NCI-H2171 (cell line): ENCODE data around the gene OPALIN.
"Not testable (repeated sequence)": the region's sequence is repeated elsewhere in the genome, so short reads cannot be mapped to it uniquely, and the experiment has no call there.

Experiments used
- DNase-seq: peaks from one replicate; lab custom pipeline; 2025; lab: John Stamatoyannopoulos, UW

Gene OPALIN

GRCh38 chr10:96338279-96338925 lies 20.4 kb downstream of the OPALIN start:
- no peak for DNase-seq

DNA sequence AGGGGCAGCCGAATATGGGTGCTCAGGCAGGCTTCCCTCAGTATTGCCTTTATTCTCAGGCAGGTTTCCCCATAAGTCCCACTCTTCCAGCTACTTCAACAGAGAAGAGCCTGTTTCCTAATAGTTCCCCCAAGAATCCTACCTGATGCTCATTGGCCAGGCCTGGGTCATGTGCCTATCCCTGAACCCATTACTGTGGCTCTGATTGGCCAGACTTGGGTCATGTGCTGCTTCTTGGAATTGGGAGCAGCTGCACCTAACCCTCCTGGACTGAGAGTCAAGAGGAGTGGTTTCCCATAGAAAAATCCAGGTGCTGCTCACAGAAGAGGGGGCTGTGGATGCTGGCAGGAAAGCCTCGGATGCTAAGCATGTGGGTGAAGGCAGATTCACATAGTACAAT lies 21.7 kb downstream of the OPALIN start:
- no peak for DNase-seq

DNA sequence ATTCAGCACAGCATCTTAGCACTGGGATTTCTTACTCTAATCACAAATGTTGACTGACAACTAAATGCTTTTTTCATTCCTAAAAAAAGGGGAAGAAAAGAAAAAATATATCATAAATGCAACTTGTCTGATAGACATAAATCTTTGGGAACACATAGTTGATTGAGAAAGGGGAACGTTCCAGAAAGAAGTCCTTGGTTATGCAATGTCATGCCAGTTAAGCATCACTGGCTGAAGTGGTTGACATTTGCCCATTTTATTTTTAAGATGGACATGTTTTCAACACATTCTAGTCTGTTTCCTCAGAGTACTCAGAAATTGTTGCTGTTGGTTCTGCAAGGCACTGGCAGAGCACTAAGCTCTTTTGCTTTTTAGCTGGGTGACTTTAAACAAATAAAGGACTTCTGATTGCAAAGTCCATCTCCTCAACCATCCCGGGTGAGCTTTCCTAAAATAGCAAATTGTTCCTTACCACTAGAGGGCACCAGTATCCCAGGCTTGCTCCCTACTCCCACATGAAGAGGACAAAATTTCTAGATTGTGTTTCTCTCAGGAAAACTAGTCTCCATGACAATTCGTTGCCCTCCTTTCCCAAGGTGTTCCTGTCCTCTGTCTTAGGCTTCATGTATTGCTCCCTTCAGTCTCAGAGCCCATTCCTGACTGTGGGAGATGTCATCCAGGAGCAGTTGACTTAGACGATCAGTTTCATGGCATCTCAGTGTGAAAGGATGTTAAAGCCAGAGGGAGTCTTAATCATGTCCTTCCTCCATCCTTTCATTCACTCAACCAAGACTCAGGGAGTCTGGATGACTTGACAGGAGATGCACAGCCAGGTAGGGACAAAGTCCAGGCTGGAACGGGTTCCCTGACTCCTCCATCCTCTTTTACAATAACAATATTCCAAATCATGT lies 23.9 kb downstream of the OPALIN start:
- peak; percentile 7 for DNase-seq

DNA sequence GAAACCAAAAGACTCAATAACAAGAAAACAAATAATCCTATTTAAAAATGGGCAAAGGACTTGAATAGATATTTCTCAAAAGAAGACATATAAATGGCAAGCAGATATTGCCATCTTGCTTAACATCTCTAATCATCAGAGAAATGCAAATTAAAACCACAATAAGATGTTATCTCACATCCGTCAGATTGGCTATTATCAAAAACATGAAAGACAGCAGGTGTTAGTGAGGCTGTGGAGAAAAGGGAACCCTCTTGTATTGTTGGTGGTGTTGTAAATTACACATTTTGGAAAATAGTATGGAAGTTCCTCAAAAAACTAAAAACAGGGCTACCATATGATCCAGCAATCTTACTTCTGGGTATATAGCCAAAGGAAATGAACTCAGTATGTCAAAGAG lies 25.7 kb downstream of the OPALIN start:
- no peak for DNase-seq

DNA sequence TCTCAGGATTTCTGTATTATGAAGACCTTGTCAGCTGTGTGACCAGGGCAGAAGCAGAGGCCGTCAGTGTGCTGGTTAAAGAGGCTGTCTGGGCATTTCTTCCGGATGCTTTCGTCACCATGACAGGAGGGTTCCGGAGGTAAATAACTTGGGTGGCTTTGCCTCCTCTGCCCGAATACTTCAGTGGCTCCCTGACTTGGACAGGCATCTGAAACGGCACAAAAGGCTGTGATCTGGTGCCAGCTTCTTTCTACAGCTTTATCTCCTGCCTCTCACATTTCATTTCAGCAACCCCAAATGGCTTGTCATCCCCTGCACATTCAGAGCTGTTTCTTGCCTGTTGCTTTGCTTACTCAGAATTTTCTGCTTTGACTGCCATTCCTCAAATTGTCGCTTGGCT lies 31.3 kb downstream of the OPALIN start:
- no peak for DNase-seq

GRCh38 chr10:96325719-96326373 lies 33.0 kb downstream of the OPALIN start:
- DNase-seq = no peak

GRCh38 chr10:96324447-96324846 lies 34.4 kb downstream of the OPALIN start:
- no peak for DNase-seq

DNA sequence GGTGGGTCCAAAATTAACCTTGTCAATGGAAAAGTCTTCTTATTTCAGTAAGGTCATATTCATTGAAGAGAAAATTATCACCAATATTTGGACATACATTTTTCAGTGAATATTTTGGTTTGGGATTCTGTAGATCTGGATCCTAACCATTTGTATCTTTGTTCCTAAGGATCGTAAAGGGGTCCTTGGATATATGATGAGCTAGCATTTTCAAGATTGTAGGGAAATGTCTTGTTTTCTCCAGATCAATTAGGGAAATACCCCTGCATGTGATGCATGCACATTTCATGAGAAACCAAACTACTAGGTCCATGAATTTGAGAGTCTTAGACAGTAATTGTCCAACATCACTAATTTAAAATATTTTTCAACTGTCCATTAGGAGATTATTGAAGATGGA lies 36.5 kb downstream of the OPALIN start:
- DNase-seq = no peak

DNA sequence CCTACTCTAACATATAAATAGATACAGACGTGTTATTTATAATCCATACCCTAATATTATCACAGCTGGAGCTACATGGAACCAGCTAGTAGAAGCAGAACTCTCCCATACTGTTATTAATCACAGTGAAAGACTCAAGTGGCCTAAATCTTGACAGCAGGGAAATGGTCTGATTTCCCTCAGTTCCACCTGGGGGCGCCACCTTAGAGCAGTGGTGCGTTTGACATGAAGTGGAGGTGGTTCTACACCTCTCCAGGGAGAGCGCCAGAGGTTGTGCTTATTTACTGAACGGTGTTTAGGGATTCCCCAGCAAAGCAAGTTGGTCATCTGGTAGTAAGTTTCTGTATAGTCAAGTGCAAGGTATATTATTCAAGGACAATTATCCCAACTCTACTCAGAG lies 37.0 kb downstream of the OPALIN start:
- DNase-seq = no peak

DNA sequence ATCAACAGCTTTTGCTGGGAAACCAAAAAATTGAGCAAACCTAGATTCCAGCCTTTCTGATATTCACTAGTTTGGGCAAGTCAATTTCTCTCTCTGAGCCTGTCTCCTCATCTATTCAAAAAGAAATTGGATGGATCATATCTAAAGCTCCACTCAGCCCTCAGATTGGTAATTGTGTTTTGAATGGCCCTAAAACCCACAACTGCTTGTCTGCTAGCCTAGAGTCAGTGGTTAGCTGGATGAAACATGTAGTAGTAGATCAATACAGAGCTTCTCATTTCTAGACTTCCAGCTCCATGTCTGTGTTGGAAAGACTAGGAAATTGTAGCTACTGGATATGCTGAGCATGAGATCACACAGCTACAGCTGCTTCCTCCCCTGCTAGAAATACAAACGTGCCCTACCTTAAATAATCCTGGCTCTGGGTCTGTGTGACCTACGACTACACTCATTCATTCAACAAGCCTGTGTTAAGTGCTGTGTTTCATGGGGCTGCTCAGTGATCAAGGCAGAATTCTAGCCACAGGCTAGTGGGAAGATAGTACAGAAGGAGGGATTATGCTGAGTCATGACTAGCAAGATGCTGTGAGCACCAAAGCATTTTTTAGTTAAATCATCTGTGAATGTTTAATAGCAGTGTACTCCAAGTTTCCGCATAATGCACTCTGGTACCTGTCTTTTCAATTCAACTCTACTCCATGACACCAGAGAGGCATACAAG lies 38.9 kb downstream of the OPALIN start:
- DNase-seq = no peak

- DNase-seq = no peak
Measured at GRCh38 chr10:96317067-96317833, 41.6 kb downstream of the OPALIN start.

GRCh38 chr10:96313344-96313743 lies 45.5 kb downstream of the OPALIN start:
- no peak for DNase-seq

GRCh38 chr10:96311180-96311715 lies 47.6 kb downstream of the OPALIN start:
- no peak for DNase-seq

- no peak for DNase-seq
Measured at GRCh38 chr10:96310321-96310669, 48.5 kb downstream of the OPALIN start.

DNA sequence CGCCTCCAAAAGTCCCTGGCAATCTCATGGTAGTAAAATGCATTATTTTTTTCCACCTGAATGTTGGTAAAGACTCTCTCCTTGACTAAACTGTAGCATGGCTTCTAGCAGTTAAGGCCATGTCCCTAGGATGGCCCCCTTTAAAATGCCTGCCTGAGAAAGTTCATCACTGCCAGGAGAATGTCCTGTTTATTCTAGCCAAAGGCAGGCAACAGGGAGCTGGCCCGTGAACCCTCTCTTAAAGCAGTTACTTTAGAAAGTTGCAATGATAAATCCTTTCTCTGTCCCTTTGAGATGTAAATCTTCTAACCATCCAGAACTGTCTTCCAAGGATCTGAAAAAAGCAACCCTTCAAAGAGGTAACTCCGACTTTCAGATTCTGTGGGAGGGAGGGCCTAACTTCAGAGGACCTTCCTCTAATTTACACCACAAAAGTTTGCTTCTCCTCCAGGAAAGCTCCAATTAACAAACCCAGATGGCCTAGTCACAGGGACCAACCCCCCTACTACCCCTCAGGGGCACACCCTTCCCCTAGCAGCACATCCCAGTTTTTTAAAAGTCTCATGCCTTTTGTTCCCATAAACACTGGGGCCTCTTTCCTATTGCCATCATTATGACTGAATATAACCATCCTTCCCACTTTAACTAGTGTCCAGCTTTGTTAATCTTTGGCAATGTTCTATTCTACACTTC lies 49.0 kb downstream of the OPALIN start:
- no peak for DNase-seq

DNA sequence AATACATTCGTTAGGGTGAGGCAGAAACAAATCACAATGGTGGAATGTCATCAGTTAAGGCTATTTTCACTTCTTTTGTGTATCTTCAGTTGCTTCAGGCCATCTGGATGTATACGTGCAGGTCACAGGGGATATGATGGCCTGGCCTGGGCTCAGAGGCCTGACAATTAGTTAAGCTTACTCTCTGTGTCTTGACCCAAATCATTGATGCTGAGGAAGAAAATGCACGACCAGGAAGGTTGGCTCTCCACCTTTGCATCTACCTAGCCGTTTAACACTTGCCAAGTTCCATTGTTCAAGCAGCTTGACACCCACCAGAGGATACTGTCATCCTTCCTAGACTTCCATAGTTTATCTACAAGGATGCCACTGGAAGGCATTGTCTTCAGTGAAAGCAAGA lies 49.9 kb downstream of the OPALIN start:
- DNase-seq = not testable (repeated sequence)

- peak; percentile 74 for DNase-seq
Measured at GRCh38 chr10:96306516-96306915, 52.3 kb downstream of the OPALIN start.

DNA sequence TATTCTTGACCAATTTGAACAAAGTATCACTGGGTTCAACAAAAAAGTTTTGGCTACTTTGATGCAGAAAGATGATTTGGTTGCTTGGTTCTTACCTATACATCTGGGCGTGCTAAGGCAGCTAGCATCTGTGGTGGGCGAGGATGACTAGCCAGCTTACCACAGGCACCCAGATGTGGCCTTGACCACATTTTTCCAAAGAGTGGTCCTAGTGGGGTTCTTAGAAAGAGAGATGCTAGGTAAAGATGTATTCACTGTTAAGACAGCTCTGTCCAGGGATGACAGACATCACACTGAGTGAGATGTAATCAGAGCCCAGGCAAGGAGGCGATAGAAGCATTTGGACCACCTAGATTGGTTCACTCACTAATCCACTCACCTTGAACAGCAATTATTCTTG lies 53.8 kb downstream of the OPALIN start:
- no peak for DNase-seq

DNA sequence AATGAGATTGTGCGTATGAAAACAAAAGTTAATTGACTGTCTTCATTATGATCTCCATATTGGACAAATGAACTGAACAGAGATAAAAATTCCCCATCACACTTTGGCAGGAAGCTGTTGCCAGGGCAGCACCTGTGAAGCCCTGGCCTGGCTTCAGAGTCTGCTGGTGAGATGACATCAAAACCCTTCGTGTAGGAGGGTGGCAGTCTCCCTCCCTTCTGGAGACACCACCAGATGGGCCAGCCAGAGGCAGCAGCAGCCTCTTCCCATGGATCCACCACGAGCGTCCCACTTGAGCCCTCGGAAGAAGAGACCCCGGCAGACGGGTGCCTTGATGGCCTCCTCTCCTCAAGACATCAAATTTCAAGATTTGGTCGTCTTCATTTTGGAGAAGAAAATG lies 54.6 kb downstream of the OPALIN start, which contains the start of gene DNTT:
TSS of gene DNTT (plus strand) at position 205 of the 400 bp plus-strand sequence. CDS start at position 269, 64 bp downstream.
- no peak for DNase-seq

GRCh38 chr10:96301616-96302015 lies 57.2 kb downstream of the OPALIN start:
- DNase-seq = no peak

- no peak for DNase-seq
Measured at GRCh38 chr10:96299383-96299782, 59.4 kb downstream of the OPALIN start.
